MCF 10A (cell line): ENCODE data around the gene PCNX2. TPM values are rescaled to one million over a fixed set of nuclear protein-coding genes. Genes with fewer than 3 reads are reported as not detected.

Experiments
- BruUV-seq: library from RNA; stranded (reverse); fragments of 400-500 nt; replicated peaks from 2 replicates; lab custom pipeline; 2021; lab: Mats Ljungman, UMichigan
- CTCF ChIA-PET: fragments of 300-600 bp; sonication (Branson Sonifier 250); formaldehyde crosslinking; extraction: SDS; loops from one replicate; lab custom pipeline; 2021; ENCODE audit warnings: antibody characterized with exemption, inconsistent platforms; lab: Yijun Ruan, JAX
- POLR2A ChIA-PET: fragments of 300-600, 350-650 bp; sonication (Branson Sonifier 250); formaldehyde crosslinking; extraction: SDS; loops from one replicate; lab custom pipeline; 2020; ENCODE audit warnings: antibody characterized with exemption, inconsistent platforms; lab: Yijun Ruan, JAX
- DNase-seq: peaks from one replicate; pipeline ENCODE4 v3.0.0-alpha.2; 2018; ENCODE audit not compliant: unreplicated experiment
- H3K27ac Mint-ChIP-seq: one replicate; pipeline ENCODE4 v1.8.0; 2022; ENCODE audit warnings: mild to moderate bottlenecking, low read depth, mixed read lengths; ENCODE audit not compliant: unreplicated experiment
- H3K27me3 Mint-ChIP-seq: one replicate; pipeline ENCODE4 v1.8.0; 2022; ENCODE audit warnings: mixed read lengths; ENCODE audit not compliant: insufficient read depth, unreplicated experiment
- H3K36me3 Mint-ChIP-seq: one replicate; pipeline ENCODE4 v1.8.0; 2022; ENCODE audit warnings: mild to moderate bottlenecking, moderate library complexity, mixed read lengths; ENCODE audit not compliant: insufficient read depth, unreplicated experiment
- H3K4me1 Mint-ChIP-seq: one replicate; pipeline ENCODE4 v1.8.0; 2022; ENCODE audit warnings: mixed read lengths; ENCODE audit not compliant: insufficient read depth, unreplicated experiment
- H3K4me3 Mint-ChIP-seq: one replicate; pipeline ENCODE4 v1.8.0; 2022; ENCODE audit warnings: mild to moderate bottlenecking, moderate library complexity, mixed read lengths; ENCODE audit not compliant: unreplicated experiment
- H3K9me3 Mint-ChIP-seq: one replicate; pipeline ENCODE4 v1.8.0; 2022; ENCODE audit warnings: mixed read lengths; ENCODE audit not compliant: unreplicated experiment
- intact Hi-C: fragments of 100-400 bp; cut with micrococcal nuclease; formaldehyde crosslinking; loops from 2 replicates; pipeline ENCODE4 v1.14.1; 2022
- total RNA-seq: library from RNA; stranded (reverse); gene quantifications from 2 replicates; pipeline ENCODE4 v1.2.3, GENCODE V29; 2022
- TF ChIP-seq, protein P1 (sequence below): fragments of 200-600 bp; IDR thresholded peaks from one replicate; pipeline ENCODE4 v1.8.0; 2022; ENCODE audit warnings: antibody characterized with exemption, mild to moderate bottlenecking; ENCODE audit not compliant: unreplicated experiment

The PCNX2 gene
- total RNA-seq, 1 experiment from 2014 or later, result 80.5 TPM

GRCh38 chr1:233208687-233209086 is 86.8 kb downstream of the PCNX2 start:
- Mint-ChIP-seq H3K27me3 (no peaks in the 10 kb centered on the region), H3K27ac (no peak overlapping the region), H3K4me1 (no peaks in the 10 kb centered on the region), H3K9me3 (no peaks in the 10 kb centered on the region), H3K36me3 (peaks cover 55% of the 10 kb centered on the region), H3K4me3 (no peak overlapping the region)
- intact Hi-C loops, result no loop called here
- ChIA-PET CTCF (no interaction called here), POLR2A (no interaction called here)
- no TSS peak for BruUV-seq
- no peak for DNase-seq
- TF ChIP-seq, protein P1, sequence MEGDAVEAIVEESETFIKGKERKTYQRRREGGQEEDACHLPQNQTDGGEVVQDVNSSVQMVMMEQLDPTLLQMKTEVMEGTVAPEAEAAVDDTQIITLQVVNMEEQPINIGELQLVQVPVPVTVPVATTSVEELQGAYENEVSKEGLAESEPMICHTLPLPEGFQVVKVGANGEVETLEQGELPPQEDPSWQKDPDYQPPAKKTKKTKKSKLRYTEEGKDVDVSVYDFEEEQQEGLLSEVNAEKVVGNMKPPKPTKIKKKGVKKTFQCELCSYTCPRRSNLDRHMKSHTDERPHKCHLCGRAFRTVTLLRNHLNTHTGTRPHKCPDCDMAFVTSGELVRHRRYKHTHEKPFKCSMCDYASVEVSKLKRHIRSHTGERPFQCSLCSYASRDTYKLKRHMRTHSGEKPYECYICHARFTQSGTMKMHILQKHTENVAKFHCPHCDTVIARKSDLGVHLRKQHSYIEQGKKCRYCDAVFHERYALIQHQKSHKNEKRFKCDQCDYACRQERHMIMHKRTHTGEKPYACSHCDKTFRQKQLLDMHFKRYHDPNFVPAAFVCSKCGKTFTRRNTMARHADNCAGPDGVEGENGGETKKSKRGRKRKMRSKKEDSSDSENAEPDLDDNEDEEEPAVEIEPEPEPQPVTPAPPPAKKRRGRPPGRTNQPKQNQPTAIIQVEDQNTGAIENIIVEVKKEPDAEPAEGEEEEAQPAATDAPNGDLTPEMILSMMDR, result no peak

DNA sequence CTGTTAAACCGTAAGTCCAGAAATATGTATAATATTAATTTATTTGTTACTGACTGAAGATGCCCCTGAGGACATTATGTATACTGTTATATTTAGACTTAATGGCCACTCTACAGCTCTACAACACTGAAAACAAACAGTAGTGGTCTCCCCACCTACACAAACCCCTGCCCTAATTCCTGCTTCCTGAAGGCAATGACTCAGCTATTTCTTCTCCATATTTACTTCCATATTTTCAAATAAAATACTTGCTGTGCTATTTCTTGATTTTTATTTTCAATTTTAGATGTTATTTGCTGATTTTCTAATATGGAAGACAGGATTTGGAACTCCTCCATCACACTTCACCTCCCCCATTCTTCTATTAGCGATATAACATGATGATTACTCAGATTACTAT is 97.6 kb downstream of the PCNX2 start:
- POLR2A ChIA-PET, result interaction anchor here (0.5 kb wide), 1 partner anchor 53 kb away, joined by 3 read pairs; no protein-coding TSS in a partner anchor
- Mint-ChIP-seq H3K27ac (peak overlapping the region; percentile 40), H3K4me3 (no peak overlapping the region), H3K27me3 (no peaks in the 10 kb centered on the region), H3K9me3 (peaks cover 13% of the 10 kb centered on the region), H3K4me1 (peaks cover 10% of the 10 kb centered on the region), H3K36me3 (peaks cover 52% of the 10 kb centered on the region)
- DNase-seq, result no peak
- TF ChIP-seq, protein P1, result no peak
- intact Hi-C loops, result no loop called here
- CTCF ChIA-PET, result no interaction called here
- TSS peak; percentile 4 for BruUV-seq

- DNase-seq, result no peak
- Mint-ChIP-seq H3K9me3 (peaks cover 13% of the 10 kb centered on the region), H3K27ac (no peak overlapping the region), H3K4me3 (no peak overlapping the region), H3K4me1 (no peaks in the 10 kb centered on the region), H3K27me3 (no peaks in the 10 kb centered on the region), H3K36me3 (peaks cover 43% of the 10 kb centered on the region)
- no TSS peak for BruUV-seq
- CTCF ChIA-PET, result no interaction called here
- POLR2A ChIA-PET, result interaction anchor here (0.6 kb wide), 1 partner anchor 55 kb away, joined by 3 read pairs; no protein-coding TSS in a partner anchor
- TF ChIP-seq, protein P1, result no peak
- intact Hi-C loops, result no loop called here
These were observed 101.8 kb downstream of the PCNX2 start for GRCh38 chr1:233193741-233194140.

- BruUV-seq, result no TSS peak
- CTCF ChIA-PET, result no interaction called here
These were observed 104.5 kb downstream of the PCNX2 start for GRCh38 chr1:233190987-233191386.

More at GRCh38 chr1:233190987-233191386, 104.5 kb downstream of the PCNX2 start:
- Mint-ChIP-seq H3K36me3 (peaks cover 52% of the 10 kb centered on the region), H3K4me3 (no peak overlapping the region), H3K27ac (no peak overlapping the region), H3K4me1 (no peaks in the 10 kb centered on the region), H3K9me3 (peaks cover 13% of the 10 kb centered on the region), H3K27me3 (no peaks in the 10 kb centered on the region)
- no peak for DNase-seq
- POLR2A ChIA-PET, result interaction anchor here (0.5 to 0.8 kb wide), 3 partner anchors 13 to 25 kb away, joined by 3 read pairs; no protein-coding TSS in a partner anchor
- TF ChIP-seq, protein P1, result no peak
- intact Hi-C loops, result no loop called here
